Endothelial cell (in vitro differentiated cells): ENCODE data around the gene ATRNL1. TPM values are rescaled to one million over a fixed set of nuclear protein-coding genes. Genes with fewer than 3 reads are reported as not detected.

Source experiments
- DNase-seq: peaks from one replicate; pipeline ENCODE4 v3.0.0; 2021; ENCODE audit warnings: low spot score
- H3K27ac Mint-ChIP-seq: one replicate; pipeline ENCODE4 v1.8.0; 2021; ENCODE audit warnings: mixed read lengths, inconsistent platforms; ENCODE audit not compliant: unreplicated experiment
- H3K27me3 Mint-ChIP-seq: one replicate; pipeline ENCODE4 v1.8.0; 2021; ENCODE audit warnings: mild to moderate bottlenecking, moderate library complexity, mixed read lengths, inconsistent platforms; ENCODE audit not compliant: unreplicated experiment
- H3K36me3 Mint-ChIP-seq: one replicate; pipeline ENCODE4 v1.8.0; 2021; ENCODE audit warnings: mild to moderate bottlenecking, low read depth, mixed read lengths, inconsistent platforms; ENCODE audit not compliant: unreplicated experiment
- H3K4me1 Mint-ChIP-seq: one replicate; pipeline ENCODE4 v1.8.0; 2021; ENCODE audit warnings: mild to moderate bottlenecking, mixed read lengths, inconsistent platforms; ENCODE audit not compliant: unreplicated experiment
- H3K4me3 Mint-ChIP-seq: one replicate; pipeline ENCODE4 v1.8.0; 2021; ENCODE audit warnings: mild to moderate bottlenecking, mixed read lengths, inconsistent platforms; ENCODE audit not compliant: unreplicated experiment
- H3K9me3 Mint-ChIP-seq: one replicate; pipeline ENCODE4 v1.8.0; 2021; ENCODE audit warnings: mixed read lengths, inconsistent platforms; ENCODE audit not compliant: unreplicated experiment
- total RNA-seq: library from RNA; stranded (reverse); fragmentation: NEBNext Ultra II Directional; extraction: Animal tissue kit (Norgen Biotek cat#: 25700); gene quantifications from one replicate; pipeline ENCODE4 v1.2.1, GENCODE V29; 2021; ENCODE audit not compliant: unreplicated experiment
- TF ChIP-seq, protein P1 (sequence below): fragments of 200-600 bp; sonication (generic); IDR thresholded peaks from one replicate; pipeline ENCODE4 v1.5.0; 2021; ENCODE audit warnings: antibody characterized with exemption; ENCODE audit not compliant: unreplicated experiment

Gene ATRNL1
- total RNA-seq, 1 donor from 2014 or later, result 32.5 TPM

DNA sequence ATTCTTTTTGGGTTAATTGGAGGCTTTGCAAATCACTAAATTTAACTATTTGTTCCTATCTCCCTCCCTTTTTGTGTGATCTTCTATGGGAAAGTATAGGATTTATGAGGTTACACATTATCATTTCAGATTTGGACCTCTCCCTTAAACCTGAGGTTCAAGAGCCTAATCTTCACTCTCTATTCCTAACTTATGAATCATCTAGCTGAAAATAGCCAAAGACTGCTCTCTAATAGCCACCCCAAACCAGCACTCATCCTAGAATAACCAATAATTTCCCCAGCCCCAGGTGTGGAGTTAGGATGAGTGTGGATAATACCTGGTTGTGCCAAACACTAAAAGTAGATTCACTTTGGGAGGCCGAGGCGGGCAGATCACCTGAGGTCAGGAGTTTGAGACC lies 680.7 kb downstream of the ATRNL1 start:
- TF ChIP-seq, protein P1, sequence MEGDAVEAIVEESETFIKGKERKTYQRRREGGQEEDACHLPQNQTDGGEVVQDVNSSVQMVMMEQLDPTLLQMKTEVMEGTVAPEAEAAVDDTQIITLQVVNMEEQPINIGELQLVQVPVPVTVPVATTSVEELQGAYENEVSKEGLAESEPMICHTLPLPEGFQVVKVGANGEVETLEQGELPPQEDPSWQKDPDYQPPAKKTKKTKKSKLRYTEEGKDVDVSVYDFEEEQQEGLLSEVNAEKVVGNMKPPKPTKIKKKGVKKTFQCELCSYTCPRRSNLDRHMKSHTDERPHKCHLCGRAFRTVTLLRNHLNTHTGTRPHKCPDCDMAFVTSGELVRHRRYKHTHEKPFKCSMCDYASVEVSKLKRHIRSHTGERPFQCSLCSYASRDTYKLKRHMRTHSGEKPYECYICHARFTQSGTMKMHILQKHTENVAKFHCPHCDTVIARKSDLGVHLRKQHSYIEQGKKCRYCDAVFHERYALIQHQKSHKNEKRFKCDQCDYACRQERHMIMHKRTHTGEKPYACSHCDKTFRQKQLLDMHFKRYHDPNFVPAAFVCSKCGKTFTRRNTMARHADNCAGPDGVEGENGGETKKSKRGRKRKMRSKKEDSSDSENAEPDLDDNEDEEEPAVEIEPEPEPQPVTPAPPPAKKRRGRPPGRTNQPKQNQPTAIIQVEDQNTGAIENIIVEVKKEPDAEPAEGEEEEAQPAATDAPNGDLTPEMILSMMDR, result no peak
- no peak for DNase-seq
- no peaks in the 10 kb centered on the region for H3K36me3 Mint-ChIP-seq
- no peaks in the 10 kb centered on the region for H3K27me3 Mint-ChIP-seq
- H3K27ac Mint-ChIP-seq, result no peak overlapping the region
- H3K4me3 Mint-ChIP-seq, result no peak overlapping the region
- no peaks in the 10 kb centered on the region for H3K9me3 Mint-ChIP-seq
- no peaks in the 10 kb centered on the region for H3K4me1 Mint-ChIP-seq

DNA sequence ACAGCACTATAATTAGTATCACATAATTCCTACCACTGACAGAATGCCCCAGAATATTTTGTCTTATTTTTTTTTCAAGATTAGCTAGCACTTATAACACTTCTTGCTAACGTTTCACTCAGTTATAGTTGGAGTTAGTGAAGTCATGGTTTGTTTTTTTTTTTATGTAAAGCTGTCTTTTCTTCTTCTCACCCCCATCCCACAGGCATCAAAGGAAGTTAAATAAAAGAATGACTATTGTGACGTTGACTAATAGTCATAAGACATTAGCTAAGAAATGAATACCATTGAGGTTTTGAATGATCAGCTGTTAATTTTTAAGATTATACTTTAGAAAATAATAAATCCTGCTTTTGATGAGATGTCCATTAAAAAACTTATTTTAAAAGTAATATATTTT lies 681.6 kb downstream of the ATRNL1 start:
- H3K27ac Mint-ChIP-seq, result no peak overlapping the region
- DNase-seq, result no peak
- TF ChIP-seq, protein P1, result no peak
- no peaks in the 10 kb centered on the region for H3K9me3 Mint-ChIP-seq
- H3K4me3 Mint-ChIP-seq, result no peak overlapping the region
- no peaks in the 10 kb centered on the region for H3K27me3 Mint-ChIP-seq
- H3K36me3 Mint-ChIP-seq, result no peaks in the 10 kb centered on the region
- H3K4me1 Mint-ChIP-seq, result no peaks in the 10 kb centered on the region

DNA sequence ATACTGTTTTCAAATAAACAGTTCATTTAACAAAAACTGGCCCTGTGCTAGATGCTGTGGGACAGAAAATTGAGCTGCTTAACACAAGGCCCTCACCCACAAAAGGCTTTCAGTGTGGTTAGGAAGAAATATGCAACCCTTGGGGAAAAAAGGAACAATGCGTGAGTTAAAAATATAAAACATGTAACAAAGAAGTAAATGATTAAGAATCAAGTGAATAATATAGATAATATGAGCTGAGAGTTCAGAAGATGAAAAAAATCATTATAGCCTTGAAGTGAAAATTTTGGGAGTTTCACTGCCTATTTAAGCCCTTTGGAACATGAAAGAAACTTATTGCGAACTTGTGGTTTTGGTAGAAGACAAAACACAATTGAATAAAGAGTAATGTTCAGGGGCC lies 684.5 kb downstream of the ATRNL1 start:
- H3K4me1 Mint-ChIP-seq, result no peaks in the 10 kb centered on the region
- no peak overlapping the region for H3K4me3 Mint-ChIP-seq
- no peaks in the 10 kb centered on the region for H3K27me3 Mint-ChIP-seq
- H3K9me3 Mint-ChIP-seq, result no peaks in the 10 kb centered on the region
- no peak overlapping the region for H3K27ac Mint-ChIP-seq
- H3K36me3 Mint-ChIP-seq, result no peaks in the 10 kb centered on the region
- no peak for DNase-seq
- TF ChIP-seq, protein P1, result no peak

DNA sequence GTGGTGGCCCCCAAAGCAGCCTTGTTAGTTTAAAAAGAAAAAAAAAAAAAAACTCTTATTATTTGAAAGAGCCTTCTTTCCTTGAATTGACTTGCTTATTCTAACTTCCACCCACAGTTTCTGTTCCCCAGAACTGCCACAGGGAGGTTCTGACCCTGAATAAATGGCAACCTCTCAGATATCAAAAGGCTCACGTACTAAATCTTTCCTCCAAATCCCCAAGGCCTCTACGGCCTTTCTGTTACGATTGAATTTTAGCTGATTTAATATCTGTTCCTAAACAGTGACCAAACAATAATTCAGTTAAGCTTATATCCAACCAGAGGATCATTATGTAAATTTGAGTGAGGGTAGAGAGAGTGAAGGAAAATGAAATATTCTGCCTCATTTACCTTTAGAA lies 697.1 kb downstream of the ATRNL1 start:
- Mint-ChIP-seq H3K9me3 (no peaks in the 10 kb centered on the region), H3K4me3 (no peak overlapping the region), H3K36me3 (no peaks in the 10 kb centered on the region), H3K27me3 (no peaks in the 10 kb centered on the region), H3K4me1 (no peaks in the 10 kb centered on the region), H3K27ac (no peak overlapping the region)
- no peak for DNase-seq
- TF ChIP-seq, protein P1, result no peak

DNA sequence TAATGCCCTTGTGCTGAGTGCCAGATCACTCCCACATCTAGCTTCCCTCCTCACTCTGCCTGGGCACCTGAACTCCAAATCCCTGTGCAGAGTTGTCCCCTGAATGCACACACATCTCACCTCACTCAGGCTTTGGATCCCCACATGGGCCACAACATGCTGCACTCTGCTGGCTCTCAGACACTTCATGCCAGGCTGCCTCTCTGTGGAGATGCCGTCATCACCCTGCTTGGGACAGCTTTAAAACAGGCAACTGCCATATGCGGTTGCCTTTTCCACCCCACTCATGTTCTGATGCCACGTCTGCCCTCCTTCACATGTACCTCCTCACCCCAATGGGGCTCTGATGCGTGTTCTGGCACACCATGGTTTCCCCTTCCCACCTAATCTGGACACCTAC lies 702.8 kb downstream of the ATRNL1 start:
- Mint-ChIP-seq H3K9me3 (no peaks in the 10 kb centered on the region), H3K36me3 (no peaks in the 10 kb centered on the region), H3K4me1 (no peaks in the 10 kb centered on the region), H3K27me3 (peaks cover 2% of the 10 kb centered on the region), H3K27ac (no peak overlapping the region), H3K4me3 (no peak overlapping the region)
- TF ChIP-seq, protein P1, result no peak
- no peak for DNase-seq
